Ascending aorta (tissue), 2 donors: Measurements from ENCODE around the gene HAPSTR1. TPM values are rescaled to one million over a fixed set of nuclear protein-coding genes. Genes with fewer than 3 reads are reported as not detected.

ENCODE experiments used
- DNase-seq, 2 donors: peaks; one replicate each; pipeline ENCODE4 v3.0.0-alpha.2; 2019; ENCODE audit warnings: low spot score in 2 of 2
- H3K27ac ChIP-seq, 2 donors: fragments of 200-600 bp; sonication (generic); one replicate each; pipeline ENCODE4 v1.5.1; 2016 to 2017; ENCODE audit warnings: mild to moderate bottlenecking in 1 of 2
- H3K27me3 ChIP-seq: fragments of 200-600 bp; sonication (generic); one replicate; pipeline ENCODE4 v1.5.1; 2017
- H3K36me3 ChIP-seq, 2 donors: fragments of 200-600 bp; sonication (generic); one replicate each; pipeline ENCODE4 v1.5.1; 2016
- H3K4me1 ChIP-seq, 2 donors: fragments of 200-600 bp; sonication (generic); one replicate each; pipeline ENCODE4 v1.5.1; 2016 to 2017; ENCODE audit warnings: mild to moderate bottlenecking in 1 of 2
- H3K4me3 ChIP-seq, 2 donors: fragments of 200-600 bp; sonication (generic); one replicate each; pipeline ENCODE4 v1.5.1; 2016 to 2017; ENCODE audit warnings: mild to moderate bottlenecking in 1 of 2
- H3K9me3 ChIP-seq, 2 donors: fragments of 200-600 bp; sonication (generic); one replicate each; pipeline ENCODE4 v1.5.1; 2016
- intact Hi-C: fragments of 100-400 bp; cut with DNase I; formaldehyde crosslinking; loops from one replicate; pipeline ENCODE4 v1.15.1; 2023
- total RNA-seq: library from RNA; depleted of rRNA; stranded (reverse); fragments of >200 nt; gene quantifications from one replicate; pipeline ENCODE4 v1.1.0, GENCODE V29; 2016
- TF ChIP-seq, protein P1 (sequence below), 3 experiments: fragments of 200-600 bp in 2 of 3; fragments of 450-650 bp in 1 of 3; sonication (generic) in 2 of 3; IDR thresholded peaks; one replicate each; pipeline ENCODE4 v1.5.1; 2016 to 2019; ENCODE audit warnings: antibody characterized with exemption in 3 of 3, mild to moderate bottlenecking in 1 of 3, moderate library complexity in 1 of 3

The HAPSTR1 gene
- total RNA-seq, 1 donor from 2014 or later = 22.0 TPM

DNA sequence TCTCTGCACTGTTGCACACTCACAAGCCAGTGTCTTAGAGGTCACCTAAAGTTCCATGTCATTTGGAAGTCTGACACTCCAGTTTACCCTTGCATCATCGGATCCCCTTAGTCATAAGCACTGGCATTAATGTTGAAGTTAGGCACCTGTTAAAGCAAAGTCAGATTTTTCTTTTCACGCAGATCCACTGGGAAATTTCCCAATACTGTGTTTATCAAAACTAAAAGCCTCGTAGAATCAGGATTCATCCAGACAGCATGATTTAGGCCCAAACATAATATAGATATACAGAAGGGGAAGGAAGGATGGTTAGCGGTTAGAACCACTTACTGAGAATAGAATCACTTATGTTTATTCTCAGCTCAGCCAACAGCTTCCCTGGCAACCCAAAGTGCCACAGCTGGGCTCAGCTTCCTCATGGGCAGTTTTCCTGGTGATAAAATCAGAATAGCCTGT lies 30.1 kb upstream of the HAPSTR1 start:
- Histone ChIP-seq H3K4me3 (no peak overlapping the region), H3K27me3 (no peaks in the 10 kb centered on the region), H3K4me1 (peaks cover 0 to 15% of the 10 kb centered on the region in 2 donors), H3K9me3 (no peaks in the 10 kb centered on the region), H3K27ac (peak overlapping the region in 1 of 2 donors; percentile 49), H3K36me3 (no peaks in the 10 kb centered on the region)
- intact Hi-C loops = no loop called here
- DNase-seq = peak in 1 of 2 donors; percentile 68
- TF ChIP-seq, protein P1, sequence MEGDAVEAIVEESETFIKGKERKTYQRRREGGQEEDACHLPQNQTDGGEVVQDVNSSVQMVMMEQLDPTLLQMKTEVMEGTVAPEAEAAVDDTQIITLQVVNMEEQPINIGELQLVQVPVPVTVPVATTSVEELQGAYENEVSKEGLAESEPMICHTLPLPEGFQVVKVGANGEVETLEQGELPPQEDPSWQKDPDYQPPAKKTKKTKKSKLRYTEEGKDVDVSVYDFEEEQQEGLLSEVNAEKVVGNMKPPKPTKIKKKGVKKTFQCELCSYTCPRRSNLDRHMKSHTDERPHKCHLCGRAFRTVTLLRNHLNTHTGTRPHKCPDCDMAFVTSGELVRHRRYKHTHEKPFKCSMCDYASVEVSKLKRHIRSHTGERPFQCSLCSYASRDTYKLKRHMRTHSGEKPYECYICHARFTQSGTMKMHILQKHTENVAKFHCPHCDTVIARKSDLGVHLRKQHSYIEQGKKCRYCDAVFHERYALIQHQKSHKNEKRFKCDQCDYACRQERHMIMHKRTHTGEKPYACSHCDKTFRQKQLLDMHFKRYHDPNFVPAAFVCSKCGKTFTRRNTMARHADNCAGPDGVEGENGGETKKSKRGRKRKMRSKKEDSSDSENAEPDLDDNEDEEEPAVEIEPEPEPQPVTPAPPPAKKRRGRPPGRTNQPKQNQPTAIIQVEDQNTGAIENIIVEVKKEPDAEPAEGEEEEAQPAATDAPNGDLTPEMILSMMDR (IDR thresholded peaks at IDR 0.05) = no peak

DNA sequence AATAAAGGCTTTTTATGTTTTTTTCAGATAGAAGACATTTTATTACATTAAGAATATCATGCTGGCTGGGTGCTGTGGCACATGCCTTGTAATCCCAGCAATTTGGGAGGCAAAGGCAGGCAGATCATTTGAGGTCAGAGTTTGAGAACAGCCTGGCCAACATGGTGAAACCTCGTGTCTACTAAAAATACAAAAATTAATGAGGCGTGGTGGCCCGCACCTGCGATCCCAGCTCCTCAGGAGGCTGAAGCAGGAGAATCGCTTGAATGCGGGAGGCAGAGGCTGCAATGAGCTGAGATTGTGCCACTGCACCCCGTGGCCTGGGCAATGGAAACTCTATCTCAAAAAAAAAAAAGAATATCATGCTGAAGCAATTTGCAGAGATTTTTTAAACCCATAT lies 29.1 kb upstream of the HAPSTR1 start:
- no peak overlapping the region for H3K27ac ChIP-seq
- intact Hi-C loops = no loop called here
- H3K36me3 ChIP-seq = no peaks in the 10 kb centered on the region
- no peak overlapping the region for H3K4me3 ChIP-seq
- H3K9me3 ChIP-seq = no peaks in the 10 kb centered on the region
- no peaks in the 10 kb centered on the region for H3K27me3 ChIP-seq
- TF ChIP-seq, protein P1 (IDR thresholded peaks at IDR 0.05) = no peak
- H3K4me1 ChIP-seq = peaks cover 0 to 15% of the 10 kb centered on the region in 2 donors
- DNase-seq = no peak

DNA sequence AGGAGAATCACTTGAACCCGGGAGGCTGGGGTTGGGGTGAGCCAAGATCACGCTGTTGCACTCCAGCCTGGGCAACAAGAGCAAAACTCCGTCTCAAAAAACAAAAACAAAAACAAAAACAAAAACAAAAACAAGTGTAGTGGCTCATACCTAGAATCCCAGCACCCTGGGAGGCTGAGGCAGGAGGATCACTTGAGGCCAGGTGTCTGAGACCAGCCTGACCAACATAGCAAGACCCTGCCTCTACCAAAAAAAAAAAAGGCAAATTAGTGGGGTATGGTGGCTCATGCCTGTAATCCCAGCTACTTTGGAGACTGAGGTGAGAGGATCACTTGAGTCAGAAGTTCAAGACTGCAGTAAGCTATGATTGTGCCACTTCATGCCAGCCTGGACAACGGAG lies 26.4 kb upstream of the HAPSTR1 start:
- Histone ChIP-seq H3K9me3 (no peaks in the 10 kb centered on the region), H3K36me3 (no peaks in the 10 kb centered on the region), H3K27ac (no peak overlapping the region), H3K27me3 (no peaks in the 10 kb centered on the region), H3K4me3 (no peak overlapping the region), H3K4me1 (peaks cover 0 to 15% of the 10 kb centered on the region in 2 donors)
- TF ChIP-seq, protein P1 (IDR thresholded peaks at IDR 0.05) = no peak
- DNase-seq = no peak
- intact Hi-C loops = no loop called here

- TF ChIP-seq, protein P1 (IDR thresholded peaks at IDR 0.05) = no peak
- Histone ChIP-seq H3K27me3 (no peaks in the 10 kb centered on the region), H3K4me1 (no peaks in the 10 kb centered on the region), H3K4me3 (no peak overlapping the region), H3K27ac (no peak overlapping the region), H3K9me3 (no peaks in the 10 kb centered on the region), H3K36me3 (no peaks in the 10 kb centered on the region)
- intact Hi-C loops = no loop called here
- no peak for DNase-seq
Measured at GRCh38 chr16:9068886-9069285, 22.6 kb upstream of the HAPSTR1 start.

- Histone ChIP-seq H3K4me3 (no peak overlapping the region), H3K9me3 (no peaks in the 10 kb centered on the region), H3K27me3 (no peaks in the 10 kb centered on the region), H3K4me1 (no peaks in the 10 kb centered on the region), H3K27ac (no peak overlapping the region), H3K36me3 (no peaks in the 10 kb centered on the region)
- intact Hi-C loops = no loop called here
- no peak for DNase-seq
- TF ChIP-seq, protein P1 (IDR thresholded peaks at IDR 0.05) = no peak
Measured at GRCh38 chr16:9070254-9070653, 21.2 kb upstream of the HAPSTR1 start.

DNA sequence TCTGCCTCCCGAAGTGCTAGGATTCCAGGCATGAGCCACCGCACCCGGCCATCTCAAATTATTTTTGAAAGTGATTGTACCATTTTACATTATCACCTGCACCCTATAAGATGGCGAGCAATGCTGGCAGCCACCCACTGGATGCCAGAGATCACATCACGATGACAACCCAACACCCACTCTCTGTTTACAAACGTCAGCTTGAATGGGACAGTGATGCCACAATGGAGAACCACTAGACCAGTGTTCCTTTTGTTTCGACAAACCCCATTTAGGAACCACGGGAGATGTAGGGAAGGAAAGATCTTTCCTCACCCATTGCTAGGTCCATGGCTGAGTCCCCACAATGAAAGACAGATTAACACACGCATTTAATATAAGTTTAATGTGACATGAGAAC lies 20.1 kb upstream of the HAPSTR1 start:
- Histone ChIP-seq H3K27ac (no peak overlapping the region), H3K27me3 (no peaks in the 10 kb centered on the region), H3K4me3 (no peak overlapping the region), H3K36me3 (no peaks in the 10 kb centered on the region), H3K4me1 (no peaks in the 10 kb centered on the region), H3K9me3 (no peaks in the 10 kb centered on the region)
- intact Hi-C loops = no loop called here
- DNase-seq = no peak
- TF ChIP-seq, protein P1 (IDR thresholded peaks at IDR 0.05) = no peak
